GM12873 (cell line): ENCODE results near the gene NCKAP5.

Experiments used
- CTCF ChIP-seq: IDR thresholded peaks from 2 replicates; pipeline ENCODE4 v1.5.1; 2012; ENCODE audit warnings: low read depth, mild to moderate bottlenecking, moderate library complexity, low read length, control low read depth; ENCODE audit not compliant: insufficient read depth; ENCODE audit errors: missing control alignments

The NCKAP5 gene

GRCh38 chr2:133135035-133135654, 433.1 kb downstream of the NCKAP5 start:
- no peak for TF ChIP-seq CTCF

- no peak for TF ChIP-seq CTCF
Measured at GRCh38 chr2:133130548-133131246, 437.6 kb downstream of the NCKAP5 start.

- TF ChIP-seq CTCF = no peak
Measured at GRCh38 chr2:133124446-133124845, 443.8 kb downstream of the NCKAP5 start.

GRCh38 chr2:133123904-133124303, 444.4 kb downstream of the NCKAP5 start:
- no peak for TF ChIP-seq CTCF

- TF ChIP-seq CTCF = no peak
Measured at GRCh38 chr2:133123393-133123792, 444.9 kb downstream of the NCKAP5 start.

GRCh38 chr2:133122529-133122928, 445.7 kb downstream of the NCKAP5 start:
- TF ChIP-seq CTCF = no peak

GRCh38 chr2:133120310-133120709, 448.0 kb downstream of the NCKAP5 start:
- no peak for TF ChIP-seq CTCF
